Ovary (tissue), 9 donors: ENCODE data around the gene SP3. TPM values are rescaled to one million over a fixed set of nuclear protein-coding genes. Genes with fewer than 3 reads are reported as not detected.

ENCODE experiments used
- DNase-seq, 5 donors: peaks; one replicate each; pipeline ENCODE4 v3.0.0-alpha.2; 2019 to 2020
- H3K27ac ChIP-seq, 2 donors: fragments of 200-600 bp; one replicate each; pipeline versions ENCODE4 v1.5.1 to v1.8.0; 2019 to 2022
- H3K27me3 ChIP-seq: fragments of 200-600 bp; one replicate; pipeline ENCODE4 v1.8.0; 2022
- H3K36me3 ChIP-seq: fragments of 200-600 bp; sonication (generic); one replicate; pipeline ENCODE4 v1.5.1; 2019
- H3K4me1 ChIP-seq: one replicate; pipeline ENCODE4 v1.8.1; 2013; ENCODE audit warnings: mild to moderate bottlenecking, moderate library complexity; ENCODE audit not compliant: insufficient read depth
- H3K4me3 ChIP-seq: fragments of 200-600 bp; sonication (generic); one replicate; pipeline ENCODE4 v1.5.1; 2017
- H3K9me3 ChIP-seq, 2 donors: fragments of 200-600 bp in 1 of 2; sonication (generic) in 1 of 2; one replicate each; pipeline versions ENCODE4 v1.5.1 to v1.8.1; 2013 to 2019; ENCODE audit warnings: mild to moderate bottlenecking in 1 of 2, moderate library complexity in 1 of 2
- EP300 ChIP-seq: sonication (generic); formaldehyde crosslinking; IDR thresholded peaks from one replicate; pipeline ENCODE4 v1.6.1; 2017; ENCODE audit warnings: antibody characterized with exemption
- POLR2A ChIP-seq: fragments of 450-650 bp; IDR thresholded peaks from one replicate; pipeline ENCODE4 v1.6.1; 2017; ENCODE audit warnings: antibody characterized with exemption, mild to moderate bottlenecking, moderate library complexity
- WGBS, 3 donors: extraction: QIAGEN DNeasy Blood & Tissue Kit in 1 of 3; methylation state at CpG; one replicate each; pipeline versions ENCODE4 v1.1.5 to v1.1.7; 2013 to 2017; 5-methylcytosine and 5-hydroxymethylcytosine counted together
- intact Hi-C, 4 donors: fragments of 100-400 bp; cut with DNase I; formaldehyde crosslinking; loops; one replicate each; pipeline versions ENCODE4 v1.11.0 to v1.15.1; 2022 to 2023
- polyA plus RNA-seq, 2 donors: library from polyadenylated mRNA; stranded (reverse); fragments of 200-250 nt in 1 of 2; fragments of 350-450 nt in 1 of 2; fragmentation: Illumina TruSeq in 1 of 2; extraction: RNeasy Lipid Tissue Mini Kit (QIAGEN cat#74804) in 1 of 2; gene quantifications; one replicate each; pipeline ENCODE4 v1.2.3, GENCODE V29; 2013 to 2014
- total RNA-seq, 7 donors: library from RNA; depleted of rRNA in 2 of 7; stranded (reverse); fragments of >200 nt in 2 of 7; fragmentation: NEBNext Ultra II Directional in 3 of 7; extraction: Animal tissue kit (Norgen Biotek cat#: 25700) in 3 of 7; gene quantifications; one replicate each; pipeline versions ENCODE4 v1.1.0 to v1.2.4, GENCODE V29; 2016 to 2023
- TF ChIP-seq, protein P1 (sequence below), 3 donors: fragments of 450-650 bp in 2 of 3; fragments of 200-600 bp in 1 of 3; IDR thresholded peaks; one replicate each; pipeline versions ENCODE4 v1.5.1 to v1.8.0; 2016 to 2022; ENCODE audit warnings: antibody characterized with exemption in 3 of 3, mild to moderate bottlenecking in 1 of 3
- donor health status: DM: no; HTN: no; CAD: no; lungs with moderate emphysema.
- donor health status: DM: no; HTN: no; CAD: no.
- donor health status: Bipolar disorder and iron deficiency.
- donor health status: DM: yes; HTN: yes; CAD: no.
- donor health status: DM: no; HTN: no; CAD: no.
- donor health status: DM: yes; HTN: yes; CAD: no.

The SP3 gene
- total and polyA plus RNA-seq, 9 donors = 35.4 to 131 (median 88.3) TPM

DNA sequence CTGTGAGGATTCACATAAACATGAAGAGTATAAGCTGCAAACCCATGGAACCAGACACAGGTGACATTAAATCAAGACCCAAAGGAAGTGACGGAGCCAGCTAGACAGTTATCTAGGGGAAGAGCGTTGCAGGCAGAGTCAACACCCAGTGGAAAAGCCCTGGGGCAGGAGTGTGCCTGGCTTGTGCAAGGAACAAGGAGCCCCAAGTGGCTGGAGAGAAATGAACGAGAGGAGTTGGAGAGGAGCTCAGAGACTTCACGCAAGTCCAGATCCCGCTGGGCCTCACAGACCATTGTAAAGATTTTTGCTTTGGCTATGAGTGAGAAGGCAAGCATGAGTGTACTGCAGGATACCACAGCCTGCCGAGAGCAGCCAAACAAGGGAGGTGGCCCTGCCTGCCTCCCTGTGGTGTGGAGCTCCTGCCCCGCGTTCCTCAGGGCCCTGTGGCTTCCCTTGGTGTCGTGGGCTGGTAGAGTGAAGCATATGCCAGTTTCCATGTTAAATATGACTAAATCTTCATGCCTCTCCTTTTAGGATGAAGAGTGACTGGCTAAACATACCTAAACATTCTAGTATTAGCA is 88.2 kb downstream of the SP3 start:
- no peaks in the 10 kb centered on the region for H3K36me3 ChIP-seq
- H3K27ac ChIP-seq = no peak overlapping the region
- intact Hi-C loops = loop anchor here in 1 of 4 donors (10.0 kb wide), 1 partner anchor 132 kb away; no protein-coding TSS in a partner anchor
- no peak for DNase-seq
- H3K4me3 ChIP-seq = no peak overlapping the region
- no peak for TF ChIP-seq EP300
- TF ChIP-seq, protein P1, sequence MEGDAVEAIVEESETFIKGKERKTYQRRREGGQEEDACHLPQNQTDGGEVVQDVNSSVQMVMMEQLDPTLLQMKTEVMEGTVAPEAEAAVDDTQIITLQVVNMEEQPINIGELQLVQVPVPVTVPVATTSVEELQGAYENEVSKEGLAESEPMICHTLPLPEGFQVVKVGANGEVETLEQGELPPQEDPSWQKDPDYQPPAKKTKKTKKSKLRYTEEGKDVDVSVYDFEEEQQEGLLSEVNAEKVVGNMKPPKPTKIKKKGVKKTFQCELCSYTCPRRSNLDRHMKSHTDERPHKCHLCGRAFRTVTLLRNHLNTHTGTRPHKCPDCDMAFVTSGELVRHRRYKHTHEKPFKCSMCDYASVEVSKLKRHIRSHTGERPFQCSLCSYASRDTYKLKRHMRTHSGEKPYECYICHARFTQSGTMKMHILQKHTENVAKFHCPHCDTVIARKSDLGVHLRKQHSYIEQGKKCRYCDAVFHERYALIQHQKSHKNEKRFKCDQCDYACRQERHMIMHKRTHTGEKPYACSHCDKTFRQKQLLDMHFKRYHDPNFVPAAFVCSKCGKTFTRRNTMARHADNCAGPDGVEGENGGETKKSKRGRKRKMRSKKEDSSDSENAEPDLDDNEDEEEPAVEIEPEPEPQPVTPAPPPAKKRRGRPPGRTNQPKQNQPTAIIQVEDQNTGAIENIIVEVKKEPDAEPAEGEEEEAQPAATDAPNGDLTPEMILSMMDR (IDR thresholded peaks at IDR 0.05) = no peak
- TF ChIP-seq POLR2A = no peak
- no peaks in the 10 kb centered on the region for H3K27me3 ChIP-seq
- H3K9me3 ChIP-seq = no peaks in the 10 kb centered on the region
- 92 to 93% (median 93%) methylated on average over 9 of the region's 9 CpGs for WGBS, 3 donors
- H3K4me1 ChIP-seq = no peaks in the 10 kb centered on the region

DNA sequence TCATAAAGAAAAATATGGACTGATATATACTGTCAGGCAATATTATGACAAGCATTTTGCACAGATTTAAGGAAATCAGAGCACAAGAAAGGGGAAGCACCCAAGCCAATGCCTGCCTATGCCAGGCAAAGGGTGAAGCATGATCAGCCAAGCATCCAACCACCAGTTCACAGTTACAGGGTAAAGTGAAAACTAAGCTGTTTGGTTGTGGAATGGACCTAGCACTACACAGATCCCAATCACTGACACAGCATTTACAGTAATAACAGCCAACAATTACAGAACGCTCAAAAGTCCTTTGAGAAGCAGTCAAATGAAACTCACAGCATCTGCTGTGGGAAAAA is 90.3 kb downstream of the SP3 start:
- H3K27me3 ChIP-seq = no peaks in the 10 kb centered on the region
- no peak for DNase-seq
- no peaks in the 10 kb centered on the region for H3K9me3 ChIP-seq
- intact Hi-C loops = loop anchor here in 1 of 4 donors (10.0 kb wide), 1 partner anchor 130 kb away; no protein-coding TSS in a partner anchor
- H3K4me1 ChIP-seq = no peaks in the 10 kb centered on the region
- no peak for TF ChIP-seq POLR2A
- TF ChIP-seq, protein P1 (IDR thresholded peaks at IDR 0.05) = no peak
- no peak for TF ChIP-seq EP300
- H3K4me3 ChIP-seq = no peak overlapping the region
- no peak overlapping the region for H3K27ac ChIP-seq
- WGBS, 3 donors = 90 to 97% (median 93%) methylated on average over 1 of the region's 1 CpG
- H3K36me3 ChIP-seq = no peaks in the 10 kb centered on the region

DNA sequence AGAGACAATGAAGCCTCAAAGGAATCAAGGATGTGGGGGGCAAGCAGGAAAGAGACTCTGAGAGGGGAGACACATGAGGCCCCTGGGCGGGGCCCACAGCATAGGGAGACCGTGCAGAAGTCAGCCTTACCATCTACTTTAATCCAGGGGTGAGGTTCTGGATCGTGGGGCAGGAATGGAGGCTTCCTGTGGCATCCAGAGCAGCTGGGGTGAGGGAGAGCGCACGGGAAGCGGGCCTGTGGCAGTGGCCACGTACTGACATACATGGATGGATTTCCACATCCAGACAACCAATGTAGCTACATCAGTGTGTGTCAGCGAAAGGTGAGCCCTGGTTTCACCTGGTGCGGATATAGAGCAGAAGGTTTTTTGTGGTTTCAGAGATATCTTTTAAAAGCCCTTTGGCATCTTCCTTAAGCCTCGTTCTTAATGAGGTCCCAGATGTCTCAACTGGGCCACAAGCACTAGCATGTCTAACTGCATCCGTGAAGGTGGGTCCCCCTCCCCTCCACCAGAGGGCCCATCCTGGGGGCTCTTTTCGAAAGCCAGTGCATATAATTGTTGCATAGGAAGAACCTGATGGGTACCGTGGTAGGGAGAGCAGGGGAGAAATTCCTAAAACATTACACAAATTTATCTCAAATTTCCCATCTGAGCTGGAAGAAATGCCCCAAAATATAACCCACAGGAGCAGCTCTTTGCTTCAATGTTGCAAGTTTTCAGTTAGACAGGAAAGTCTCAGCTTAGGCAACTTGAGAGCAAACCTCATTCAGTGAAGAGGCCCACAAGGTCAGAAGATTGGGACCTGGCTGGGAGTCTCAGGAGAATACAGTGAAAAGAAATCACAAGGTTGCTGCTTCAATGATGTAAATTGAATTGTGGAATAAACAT is 90.9 kb downstream of the SP3 start:
- Histone ChIP-seq H3K27me3 (no peaks in the 10 kb centered on the region), H3K36me3 (no peaks in the 10 kb centered on the region), H3K27ac (no peak overlapping the region), H3K9me3 (no peaks in the 10 kb centered on the region), H3K4me3 (no peak overlapping the region), H3K4me1 (no peaks in the 10 kb centered on the region)
- TF ChIP-seq, protein P1 (IDR thresholded peaks at IDR 0.05) = no peak
- no peak for TF ChIP-seq EP300
- no peak for TF ChIP-seq POLR2A
- 82 to 84% (median 83%) methylated on average over 13 of the region's 13 CpGs for WGBS, 3 donors
- DNase-seq = no peak
- intact Hi-C loops = loop anchor here in 1 of 4 donors (10.0 kb wide), 1 partner anchor 129 kb away; no protein-coding TSS in a partner anchor

DNA sequence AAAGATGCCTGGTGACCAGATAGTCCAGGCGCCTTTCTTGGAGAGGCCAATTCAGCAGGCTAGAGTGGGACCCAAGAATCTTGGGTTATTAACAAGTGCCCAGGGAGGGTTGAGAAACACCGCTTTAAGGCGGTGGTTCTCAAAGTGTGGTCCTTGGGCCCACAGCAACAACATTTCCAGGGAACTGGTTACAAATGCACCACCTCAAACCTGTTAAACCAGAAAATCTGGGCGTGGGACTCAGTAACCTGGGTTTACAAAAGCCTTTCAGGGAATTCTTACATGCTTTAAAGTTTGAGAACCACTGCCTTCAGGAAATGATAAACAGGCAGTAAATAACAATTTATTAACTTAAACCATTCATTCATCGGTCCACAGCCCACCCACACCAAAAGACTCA is 92.5 kb downstream of the SP3 start:
- no peak for DNase-seq
- Histone ChIP-seq H3K4me1 (no peaks in the 10 kb centered on the region), H3K27ac (no peak overlapping the region), H3K4me3 (no peak overlapping the region), H3K27me3 (no peaks in the 10 kb centered on the region), H3K36me3 (no peaks in the 10 kb centered on the region), H3K9me3 (no peaks in the 10 kb centered on the region)
- 97 to 100% (median 98%) methylated on average over 5 of the region's 5 CpGs for WGBS, 3 donors
- TF ChIP-seq EP300 = no peak
- intact Hi-C loops = loop anchor here in 1 of 4 donors (10.0 kb wide), 1 partner anchor 128 kb away; no protein-coding TSS in a partner anchor
